HG03565 (cell line): Measurements from ENCODE around the gene AGMAT.

Source experiments
- ATAC-seq: cut with Tn5 transposase; IDR thresholded peaks from one replicate; pipeline ENCODE4 v1.9.1; 2021; ENCODE audit warnings: mild to moderate bottlenecking, moderate library complexity; ENCODE audit not compliant: unreplicated experiment

Gene AGMAT, protein sequence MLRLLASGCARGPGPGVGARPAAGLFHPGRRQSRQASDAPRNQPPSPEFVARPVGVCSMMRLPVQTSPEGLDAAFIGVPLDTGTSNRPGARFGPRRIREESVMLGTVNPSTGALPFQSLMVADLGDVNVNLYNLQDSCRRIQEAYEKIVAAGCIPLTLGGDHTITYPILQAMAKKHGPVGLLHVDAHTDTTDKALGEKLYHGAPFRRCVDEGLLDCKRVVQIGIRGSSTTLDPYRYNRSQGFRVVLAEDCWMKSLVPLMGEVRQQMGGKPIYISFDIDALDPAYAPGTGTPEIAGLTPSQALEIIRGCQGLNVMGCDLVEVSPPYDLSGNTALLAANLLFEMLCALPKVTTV

DNA sequence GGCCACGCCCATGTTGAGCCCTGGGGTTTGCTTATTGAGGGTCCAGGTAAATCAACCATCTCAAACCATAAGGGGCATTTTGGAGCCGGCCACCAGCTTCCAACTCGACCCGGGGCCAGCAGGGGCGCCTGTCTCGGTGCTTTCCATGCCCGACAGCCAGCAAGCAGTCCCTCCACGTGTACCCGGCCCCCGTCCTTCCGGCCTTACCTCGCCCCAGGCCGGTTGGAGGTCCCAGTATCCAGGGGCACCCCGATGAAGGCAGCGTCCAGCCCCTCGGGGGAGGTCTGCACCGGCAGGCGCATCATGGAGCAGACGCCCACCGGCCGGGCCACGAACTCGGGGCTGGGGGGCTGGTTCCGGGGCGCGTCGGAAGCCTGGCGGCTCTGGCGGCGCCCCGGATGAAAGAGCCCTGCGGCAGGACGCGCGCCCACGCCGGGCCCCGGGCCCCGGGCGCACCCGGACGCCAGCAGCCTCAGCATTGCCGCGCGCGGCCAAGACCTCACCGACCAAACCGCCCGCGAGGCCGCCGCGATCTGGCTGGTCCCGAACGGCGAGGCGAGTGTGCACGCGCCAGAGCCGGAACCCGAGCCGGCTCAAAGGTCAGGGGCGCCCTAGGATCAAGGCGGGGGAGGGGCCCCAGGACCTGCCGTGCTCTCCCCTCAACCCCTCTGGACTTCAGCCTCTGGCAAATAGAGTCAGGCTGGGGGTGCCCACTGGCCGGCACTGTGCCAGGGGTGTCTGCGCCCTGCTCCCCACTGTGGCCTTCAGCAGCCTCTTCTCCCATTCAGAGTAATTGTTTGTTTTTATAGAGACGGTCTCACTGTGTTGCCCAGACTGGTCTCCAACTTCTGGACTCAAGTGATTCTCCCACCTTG is at the start of gene AGMAT:
Gene AGMAT (minus strand): TSS at position 563 of the 875 bp plus-strand sequence. CDS start 84 bp downstream, at position 479.
- no peak for ATAC-seq

DNA sequence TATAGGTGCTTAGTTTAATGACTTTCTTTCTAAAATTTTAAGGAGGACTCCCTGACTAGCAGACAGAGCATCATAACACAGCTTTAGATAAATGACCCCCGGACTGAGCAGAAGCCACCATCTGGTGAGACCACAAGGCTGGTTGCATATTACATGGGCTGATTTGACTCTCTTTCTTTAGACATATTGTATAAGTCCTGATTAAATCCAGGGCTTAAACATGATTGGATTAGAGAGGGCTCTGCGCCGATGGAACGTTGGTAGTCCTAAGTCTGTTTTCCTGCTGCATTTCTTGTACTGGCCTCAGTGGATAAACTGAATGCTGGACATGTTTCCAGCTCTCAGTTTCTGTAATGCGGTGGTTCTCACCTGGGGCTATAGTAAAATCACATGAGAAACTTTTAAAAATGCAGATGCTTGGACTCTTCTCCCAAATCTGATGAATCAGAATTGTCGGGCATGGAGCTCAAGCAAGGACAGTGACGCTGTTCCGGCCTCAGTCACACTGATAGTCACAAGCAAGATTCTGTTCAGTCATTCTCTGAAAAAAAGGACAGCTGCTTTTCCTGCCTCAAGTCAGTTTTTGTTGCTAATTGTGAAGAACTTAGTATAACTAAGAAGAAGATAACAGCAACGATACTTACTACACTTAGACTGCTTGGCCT is 49.0 kb upstream of the AGMAT start:
- ATAC-seq: no peak

DNA sequence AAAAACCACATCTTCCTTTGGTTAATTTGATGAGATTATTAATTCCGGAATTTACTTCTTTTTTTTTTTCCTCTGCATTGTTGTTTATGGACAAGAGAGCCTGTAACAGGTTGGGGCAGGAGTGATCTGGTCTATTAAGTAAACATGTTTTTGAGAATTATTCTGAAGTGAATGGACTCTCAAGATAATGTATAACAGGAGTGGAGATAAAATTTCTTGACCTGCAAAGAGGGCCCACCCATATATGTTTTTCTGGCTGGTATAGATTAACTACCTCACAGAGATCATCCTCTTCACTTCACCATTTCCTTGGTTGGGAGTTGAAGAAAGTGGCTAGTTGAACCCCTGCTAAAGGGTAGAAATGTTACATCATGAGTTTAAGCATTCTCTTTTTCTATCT is 43.2 kb upstream of the AGMAT start:
- ATAC-seq: peak; percentile 4

DNA sequence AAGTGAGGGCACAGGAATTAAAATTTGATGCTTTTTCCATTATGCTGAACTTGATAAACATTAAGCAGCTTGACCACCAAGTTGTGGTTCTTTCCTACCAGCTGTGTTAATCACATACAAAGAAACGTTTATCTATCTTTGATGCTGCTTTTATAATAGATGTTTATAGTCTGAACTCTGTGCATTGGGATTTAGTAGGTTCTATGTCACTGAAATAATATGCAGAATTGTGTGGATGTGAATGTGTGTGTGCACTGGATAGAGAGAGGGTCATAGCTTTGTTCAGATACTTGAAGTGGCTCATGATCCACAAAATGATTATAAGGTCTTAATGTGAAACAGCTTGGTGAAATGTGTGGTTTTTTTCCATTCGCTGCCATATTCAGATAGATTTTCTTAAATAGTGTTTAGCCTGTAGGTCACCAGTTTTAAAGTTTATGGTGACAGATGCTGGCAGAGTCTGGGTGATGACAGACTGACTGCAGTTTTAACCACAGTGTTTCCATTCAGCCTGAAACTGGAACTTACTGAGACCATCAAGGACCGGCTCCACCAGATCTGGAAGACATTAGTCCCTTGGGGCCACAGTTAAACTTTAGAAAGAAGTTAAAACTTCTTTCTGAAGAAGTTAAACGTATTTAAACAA is 42.6 kb upstream of the AGMAT start:
- peak; percentile 46 for ATAC-seq

DNA sequence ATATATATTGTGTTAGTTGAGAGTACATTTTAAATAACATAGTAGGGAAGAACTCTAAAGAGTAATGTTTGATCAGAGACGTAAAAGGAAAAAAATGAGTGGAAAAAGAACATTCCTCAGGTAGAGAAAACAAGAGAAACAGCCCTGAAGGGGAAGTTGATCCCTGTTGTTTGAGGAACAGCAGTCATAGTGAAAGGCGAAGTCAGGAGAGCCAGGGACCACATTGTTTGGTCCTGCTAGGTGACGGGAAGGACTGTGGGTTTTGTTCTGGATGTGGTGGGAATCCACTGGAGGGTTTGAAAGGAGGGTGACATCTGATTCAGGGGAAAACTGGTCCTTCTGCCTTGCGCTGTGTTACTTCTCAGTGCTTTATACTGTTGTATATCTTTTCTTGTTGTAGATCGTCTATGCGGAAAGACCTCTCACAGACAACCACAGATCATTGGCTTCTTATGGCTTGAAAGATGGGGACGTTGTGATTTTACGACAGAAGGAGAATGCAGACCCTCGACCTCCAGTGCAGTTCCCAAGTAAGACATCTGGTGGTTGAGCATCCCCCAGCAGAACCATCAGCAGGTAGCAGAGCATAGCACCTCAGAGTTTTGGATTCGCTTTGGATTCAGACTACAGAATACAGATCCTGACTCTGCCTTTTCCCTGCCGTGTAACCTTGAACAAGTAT is 41.6 kb upstream of the AGMAT start:
- ATAC-seq: no peak

DNA sequence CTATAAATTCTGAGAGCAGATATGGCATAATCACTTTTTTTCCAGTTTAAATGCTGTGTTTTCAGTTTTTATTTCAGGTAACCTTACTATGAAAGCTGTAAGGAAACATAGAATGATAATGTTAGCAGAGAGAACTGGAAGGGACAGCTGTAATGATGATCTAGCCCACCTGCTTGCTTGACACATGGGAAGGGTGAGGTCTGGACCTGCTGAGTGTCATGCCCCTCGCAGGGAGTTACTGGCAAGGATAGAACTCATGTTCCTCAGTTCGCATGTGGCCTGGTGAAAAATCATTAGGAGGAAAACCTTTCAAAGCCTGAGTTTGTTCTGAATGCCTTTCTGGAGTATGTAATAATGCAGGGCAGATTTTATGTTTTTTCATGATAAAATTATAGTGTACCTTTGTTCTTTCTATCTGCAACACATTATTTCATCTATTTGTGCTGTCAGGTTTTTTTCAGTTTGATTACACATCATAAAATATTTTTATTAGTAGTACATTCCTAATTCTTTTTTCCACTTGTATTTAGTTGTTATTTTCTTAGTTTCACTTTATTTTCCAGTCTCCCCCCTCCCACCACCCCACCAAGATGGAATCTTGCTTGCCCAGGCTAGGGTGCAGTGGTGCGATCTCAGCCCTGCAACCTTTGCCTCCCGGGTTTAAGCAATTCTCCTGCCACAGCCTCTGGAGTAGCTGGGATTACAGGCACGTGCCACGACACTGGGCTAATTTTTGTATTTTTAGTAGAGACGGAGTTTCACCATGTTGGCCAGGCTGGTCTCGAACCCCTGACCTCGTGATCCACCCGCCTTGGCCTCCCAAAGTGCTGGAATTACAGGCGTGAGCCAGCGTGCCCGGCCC is 40.4 kb upstream of the AGMAT start:
- no peak for ATAC-seq

DNA sequence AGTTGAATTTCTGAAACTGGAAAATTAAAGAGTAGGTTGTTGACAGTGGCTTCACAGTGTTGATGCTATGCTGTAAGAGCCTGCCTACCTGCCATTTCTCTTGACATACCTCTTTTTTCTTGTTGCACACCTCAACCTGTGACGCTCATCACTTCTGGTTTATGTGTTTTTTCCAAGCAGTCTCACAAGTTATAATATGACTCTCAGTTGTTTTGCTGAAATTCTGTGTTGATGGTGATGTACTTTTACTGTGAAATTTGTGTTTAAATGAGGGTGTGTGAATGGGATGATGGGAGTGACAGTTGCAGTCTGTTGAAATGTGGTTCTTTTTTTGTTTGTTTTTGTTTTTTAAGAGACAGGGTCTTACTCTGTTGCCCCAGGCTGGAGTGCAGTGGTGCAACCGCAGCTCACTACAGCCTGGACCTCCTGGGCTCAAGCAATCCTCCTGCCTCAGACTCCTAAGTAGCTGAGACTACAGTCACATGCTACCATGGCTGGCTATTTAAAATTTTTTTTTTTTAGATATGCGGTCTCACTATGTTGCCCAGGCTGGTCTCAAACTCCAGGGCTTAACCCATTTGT is 39.4 kb upstream of the AGMAT start:
- ATAC-seq: no peak

DNA sequence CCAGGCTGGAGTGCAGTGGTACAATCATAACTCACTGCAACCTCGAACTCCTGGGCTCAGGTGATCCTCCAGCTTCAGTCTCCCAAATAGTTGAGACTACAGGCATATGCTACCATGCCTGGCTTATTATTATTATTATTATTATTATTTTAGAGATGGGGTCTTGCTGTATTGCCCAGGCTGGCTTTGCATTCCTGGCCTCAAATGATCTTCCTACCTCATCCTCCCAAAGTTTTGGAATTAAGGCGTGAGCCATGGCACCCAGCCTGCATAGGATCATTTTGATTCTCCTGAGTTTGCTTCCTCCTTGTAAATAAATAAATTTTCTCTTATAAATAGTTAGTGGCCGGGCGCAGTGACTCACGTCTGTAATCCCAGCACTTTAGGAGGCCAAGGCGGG is 38.6 kb upstream of the AGMAT start:
- ATAC-seq: no peak

DNA sequence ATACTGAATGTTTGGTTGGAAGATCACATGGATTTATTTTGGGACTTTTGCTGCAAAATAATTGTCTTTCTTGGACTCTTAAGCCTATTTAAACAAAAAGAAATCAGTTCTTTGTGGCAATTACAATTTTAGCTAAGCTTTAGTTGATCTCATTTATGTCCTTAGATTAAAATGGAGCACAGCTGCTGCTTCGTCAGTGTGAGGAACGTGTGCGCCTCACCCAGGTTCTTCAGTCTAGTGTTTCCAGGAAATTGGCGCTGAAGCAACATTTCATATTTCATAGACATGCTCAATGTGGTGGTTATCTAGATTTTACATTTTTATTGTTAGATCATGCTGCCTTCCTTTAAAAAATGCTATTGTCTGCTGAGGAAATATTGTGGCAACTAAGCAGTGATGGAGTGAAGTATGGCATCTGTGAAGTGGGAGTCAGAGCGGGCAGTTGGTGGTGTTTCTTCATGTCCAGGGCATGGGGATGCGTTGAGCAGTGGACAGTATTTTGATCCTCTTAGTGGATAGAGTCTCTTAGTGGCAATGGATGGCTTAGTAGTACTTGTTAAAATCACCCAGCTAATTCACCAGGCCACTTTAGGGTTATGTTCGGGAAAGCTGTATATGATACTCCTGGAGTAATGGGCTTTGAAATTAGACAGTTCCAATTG is 38.0 kb upstream of the AGMAT start:
- ATAC-seq: no peak

DNA sequence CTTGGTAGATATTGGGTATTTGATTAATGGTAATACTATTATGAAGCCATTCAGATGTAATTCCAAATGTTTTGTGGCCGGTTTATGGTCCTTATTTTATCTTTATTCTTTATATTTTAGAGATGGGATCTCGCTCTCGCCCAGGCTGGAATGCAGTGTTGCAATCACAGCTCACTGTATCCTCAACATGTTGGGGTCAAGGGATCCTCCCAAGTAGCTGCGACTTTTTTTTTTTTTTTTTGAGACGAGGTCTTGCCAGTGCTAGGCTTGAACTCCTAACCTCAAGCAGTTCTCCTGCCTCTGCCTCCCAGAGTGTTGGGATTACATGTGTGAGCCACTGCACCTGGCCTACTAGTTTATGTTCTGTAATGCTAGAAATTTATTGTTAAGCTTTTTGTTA is 37.1 kb upstream of the AGMAT start:
- ATAC-seq: no peak

DNA sequence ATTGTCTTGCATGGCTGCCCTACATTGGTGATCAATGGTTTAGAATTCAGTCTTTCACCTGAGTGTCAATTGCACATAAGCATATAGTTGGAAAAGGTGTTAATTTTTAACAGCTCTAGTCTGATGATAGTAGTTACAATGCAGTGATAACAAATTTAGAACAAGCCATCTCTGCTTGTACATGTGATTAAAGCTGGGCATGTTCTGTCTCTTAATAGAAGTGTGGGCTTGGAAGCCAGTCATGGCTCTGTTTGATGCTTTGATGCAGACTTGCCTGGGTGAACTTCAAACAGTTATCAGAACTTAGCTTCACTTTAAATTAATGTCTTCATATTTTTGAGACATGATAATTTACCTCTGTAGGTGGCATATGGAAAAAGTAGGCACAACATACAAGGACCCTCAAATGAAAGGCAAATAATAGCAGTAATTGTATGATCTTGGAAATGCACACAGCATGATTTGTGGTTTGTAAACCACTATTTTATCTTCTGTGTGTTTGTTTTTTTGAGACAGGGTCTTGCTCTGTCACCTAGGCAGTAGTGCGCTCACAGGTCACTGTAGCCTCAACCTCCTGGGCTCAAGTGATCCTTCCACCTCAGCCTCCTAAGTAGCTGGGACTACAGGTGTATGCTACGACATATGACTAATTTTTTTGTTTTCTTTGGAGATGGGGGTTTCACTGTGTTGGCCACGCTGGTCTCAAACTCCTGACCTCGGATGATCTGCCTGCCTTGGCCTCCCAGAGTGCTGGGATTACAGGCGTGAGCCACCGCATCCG is 36.2 kb upstream of the AGMAT start:
- ATAC-seq: no peak

DNA sequence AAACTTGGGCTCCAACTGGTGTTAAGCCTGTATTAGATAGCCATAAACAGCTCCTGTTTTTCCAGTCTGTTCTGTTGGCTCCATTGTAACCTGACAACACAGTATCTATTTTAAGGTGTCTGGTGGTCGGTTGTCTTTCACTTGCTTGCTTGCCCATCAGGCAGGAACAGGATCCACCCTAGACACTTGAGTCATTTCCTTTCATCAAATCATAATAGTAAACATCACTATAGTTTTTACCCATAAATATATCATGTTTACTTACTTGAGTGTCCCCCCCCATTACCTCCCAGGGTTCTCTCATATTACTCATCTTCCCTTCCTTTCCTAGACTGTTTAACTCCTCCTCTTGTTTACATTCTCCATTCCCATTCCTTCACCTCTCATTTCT is 35.3 kb upstream of the AGMAT start:
- no peak for ATAC-seq

DNA sequence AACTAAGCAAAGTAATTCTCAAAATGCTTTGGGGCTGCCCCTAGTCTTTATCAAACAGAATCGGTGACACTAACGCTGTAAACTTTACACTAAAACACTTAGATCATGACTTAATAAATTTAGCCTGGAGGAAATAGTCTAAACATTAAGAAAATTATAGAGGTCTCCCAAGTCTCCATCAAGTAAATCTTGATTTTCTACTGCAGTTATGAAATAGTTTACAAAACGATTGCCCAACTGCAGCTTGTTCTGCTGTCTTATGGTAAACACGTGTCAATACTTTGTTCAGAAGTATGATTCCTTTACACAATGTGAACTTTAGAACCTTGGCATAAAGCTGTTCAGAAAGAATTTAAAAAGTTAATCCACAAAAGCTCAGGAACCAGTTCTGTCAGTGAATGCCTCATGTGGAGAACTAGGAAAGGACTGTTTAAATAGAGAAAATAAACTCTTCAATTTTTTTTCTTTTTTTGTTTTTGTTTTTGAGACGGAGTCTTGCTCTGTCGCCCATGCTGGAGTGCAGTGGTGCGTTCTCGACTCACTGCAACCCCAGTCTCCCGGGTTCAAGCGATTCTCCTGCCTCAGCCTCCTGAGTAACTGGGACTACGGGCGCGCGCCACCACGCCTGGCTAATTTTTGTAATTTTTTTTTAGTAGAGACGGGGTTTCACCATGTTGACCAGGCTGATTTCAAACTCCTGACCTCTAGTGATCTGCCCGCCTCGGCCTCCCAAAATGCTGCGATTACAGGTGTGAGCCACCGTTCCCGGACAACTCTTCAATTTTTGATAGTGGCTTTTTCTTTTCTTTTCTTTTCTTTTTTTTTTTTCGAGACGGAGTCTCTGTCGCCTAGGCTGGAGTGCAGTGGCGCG is 34.0 kb upstream of the AGMAT start:
- no peak for ATAC-seq

DNA sequence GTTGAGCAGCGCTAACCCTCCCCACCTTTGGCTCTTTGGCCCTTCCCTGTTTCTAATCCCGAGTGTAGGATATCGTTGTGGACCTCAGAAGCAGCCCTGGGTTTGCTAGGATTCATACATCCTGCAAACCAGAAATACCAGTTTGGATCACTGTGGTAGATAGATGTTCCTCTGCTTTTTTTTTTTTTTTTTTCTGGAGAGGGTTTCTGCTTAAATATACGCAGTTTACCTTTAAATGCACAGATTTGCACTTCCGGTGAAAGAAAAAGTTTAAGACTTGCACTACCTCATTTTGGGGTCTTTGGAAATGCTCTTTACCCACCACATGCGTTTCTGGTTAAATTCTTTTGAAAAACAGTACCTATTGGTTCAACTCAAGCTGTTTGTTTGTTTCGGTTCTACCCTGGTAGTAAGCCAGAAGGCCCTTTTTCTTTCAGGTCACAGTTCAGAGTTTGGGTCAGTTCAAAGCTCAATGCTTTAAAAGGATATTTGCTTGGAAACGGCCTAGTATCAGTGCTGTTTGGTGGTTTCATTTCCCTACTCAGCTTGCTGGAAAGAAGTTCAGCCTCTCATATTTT is 33.3 kb upstream of the AGMAT start:
- ATAC-seq: no peak

DNA sequence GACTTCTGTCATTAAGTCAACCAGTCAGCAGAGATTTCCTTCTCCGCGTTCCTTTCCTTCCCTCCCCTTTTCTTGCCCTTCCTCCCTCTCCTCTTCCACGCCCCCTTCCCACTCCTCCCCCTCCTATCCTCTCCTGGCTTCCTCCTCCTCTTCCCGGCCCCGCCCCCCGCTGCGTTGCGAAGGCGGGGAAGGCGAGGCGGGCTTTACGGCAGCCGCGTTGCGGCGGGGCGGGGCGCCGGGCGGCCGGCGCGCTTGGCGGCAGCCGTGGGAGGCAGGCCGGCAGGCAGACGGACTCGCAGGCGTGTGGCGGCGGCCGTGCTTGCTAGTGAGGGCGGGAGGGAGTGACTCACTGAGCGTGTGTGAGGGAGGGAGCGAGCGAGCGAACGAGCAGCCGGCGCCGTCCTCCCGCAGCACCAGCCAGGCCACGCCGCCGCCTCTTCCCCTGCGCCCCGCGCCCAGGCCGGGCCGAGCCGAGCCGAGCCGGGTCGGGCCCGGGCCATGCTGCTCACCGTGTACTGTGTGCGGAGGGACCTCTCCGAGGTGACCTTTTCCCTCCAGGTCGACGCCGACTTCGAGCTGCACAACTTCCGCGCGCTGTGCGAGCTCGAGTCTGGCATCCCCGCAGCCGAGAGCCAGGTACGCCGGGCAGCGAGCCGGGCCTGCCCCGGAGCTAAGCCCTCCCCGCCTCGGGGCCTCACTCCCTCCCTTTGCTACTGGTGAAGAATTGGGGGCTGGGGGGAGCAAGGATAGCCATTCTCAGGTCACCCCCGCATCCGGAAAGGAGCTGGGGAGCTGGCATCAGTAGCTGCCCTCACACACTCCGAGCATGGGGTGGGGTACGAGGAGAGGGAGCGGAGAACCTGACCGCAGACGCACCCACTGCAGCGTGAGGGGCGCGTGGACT is 32.6 kb upstream of the AGMAT start, which contains the start of gene DDI2:
Gene DDI2 (plus strand): TSS at position 286 of the 904 bp plus-strand sequence. CDS start 213 bp downstream, at position 499.
- peak; percentile 66 for ATAC-seq
